Breast epithelium (tissue), 4 donors: ENCODE measurements around the gene REEP6. TPM values are rescaled to one million over a fixed set of nuclear protein-coding genes. Genes with fewer than 3 reads are reported as not detected.
"Not testable (repeated sequence)": the region's sequence is repeated elsewhere in the genome, so short reads cannot be mapped to it uniquely, and the experiment has no call there.

Experiments
- DNase-seq, 2 donors: peaks; one replicate each; pipeline ENCODE4 v3.0.0-alpha.2; 2019; ENCODE audit warnings: low spot score in 2 of 2
- H3K27ac ChIP-seq, 2 donors: fragments of 200-600 bp; sonication (generic) in 1 of 2; one replicate each; pipeline ENCODE4 v1.5.1; 2016 to 2019; ENCODE audit warnings: mild to moderate bottlenecking in 1 of 2
- H3K27me3 ChIP-seq, 2 donors: fragments of 200-600 bp; sonication (generic) in 1 of 2; one replicate each; pipeline versions ENCODE4 v1.5.1 to v1.6.0; 2017 to 2019; ENCODE audit warnings: control low read depth in 1 of 2, mild to moderate bottlenecking in 1 of 2
- H3K36me3 ChIP-seq: fragments of 200-600 bp; one replicate; pipeline ENCODE4 v1.5.1; 2019
- H3K4me1 ChIP-seq, 2 donors: fragments of 200-600 bp; sonication (generic); one replicate each; pipeline ENCODE4 v1.5.1; 2016 to 2019; ENCODE audit warnings: control low read depth in 1 of 2
- H3K4me3 ChIP-seq, 3 donors: fragments of 200-600 bp; sonication (generic); 1 replicate in 2 of 3; 2 replicates in 1 of 3; pipeline ENCODE4 v1.5.1; 2016 to 2019; ENCODE audit warnings: mild to moderate bottlenecking in 3 of 3, moderate library complexity in 2 of 3
- H3K9me3 ChIP-seq, 2 donors: fragments of 200-600 bp; sonication (generic) in 1 of 2; one replicate each; pipeline ENCODE4 v1.5.1; 2016 to 2019; ENCODE audit warnings: control low read depth in 1 of 2
- CTCF ChIP-seq, 3 donors: fragments of 450-650 bp; IDR thresholded peaks; one replicate each; pipeline ENCODE4 v1.5.1; 2016 to 2017; ENCODE audit warnings: antibody characterized with exemption in 3 of 3, mild to moderate bottlenecking in 3 of 3, moderate library complexity in 3 of 3
- POLR2A ChIP-seq: fragments of 450-650 bp; IDR thresholded peaks from one replicate; pipeline ENCODE4 v1.6.1; 2016; ENCODE audit warnings: antibody characterized with exemption, mild to moderate bottlenecking, moderate library complexity
- POLR2AphosphoS5 ChIP-seq, 3 donors: sonication (generic); formaldehyde crosslinking; IDR thresholded peaks; one replicate each; pipeline ENCODE4 v1.6.1; 2017; ENCODE audit warnings: antibody characterized with exemption in 3 of 3
- intact Hi-C: fragments of 100-400 bp; cut with DNase I; formaldehyde crosslinking; loops from one replicate; pipeline ENCODE4 v1.15.1; 2023; ENCODE audit warnings: low total_unique reads
- total RNA-seq, 3 donors: library from RNA; depleted of rRNA; stranded (reverse); fragments of >200 nt; gene quantifications; one replicate each; pipeline ENCODE4 v1.1.0, GENCODE V29; 2016

REEP6 gene
- total RNA-seq, 3 donors from 2014 or later, result 4.3 to 17.4 (median 11.0) TPM

GRCh38 chr19:1533510-1534150, 42.6 kb downstream of the REEP6 start:
- Histone ChIP-seq H3K4me3 (no peak overlapping the region), H3K27me3 (peaks cover 0 to 7% of the 10 kb centered on the region in 2 donors)

DNA sequence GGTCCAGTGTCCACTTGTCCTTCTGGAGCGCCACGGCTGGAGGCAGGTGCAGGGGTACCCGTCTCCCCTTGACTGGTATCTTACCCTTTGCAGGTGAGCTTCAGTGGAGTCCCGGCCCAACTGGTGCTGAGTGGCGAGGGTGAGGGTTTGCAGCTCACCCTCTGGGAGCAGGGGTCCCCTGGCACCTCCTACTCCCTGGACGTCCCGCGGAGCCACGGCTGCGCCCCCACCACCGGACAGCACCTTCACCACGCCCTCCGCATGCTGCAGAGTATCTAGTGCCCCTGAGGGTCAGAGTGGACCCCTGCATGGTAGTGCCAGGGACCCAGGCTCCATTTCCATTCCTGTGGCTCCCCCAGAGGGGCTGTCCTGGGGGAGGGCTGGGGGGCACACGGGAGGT, 44.0 kb downstream of the REEP6 start:
- Histone ChIP-seq H3K36me3 (no peaks in the 10 kb centered on the region), H3K27ac (no peak overlapping the region), H3K27me3 (no peaks in the 10 kb centered on the region), H3K4me3 (no peak overlapping the region), H3K4me1 (no peaks in the 10 kb centered on the region), H3K9me3 (no peaks in the 10 kb centered on the region)
- TF ChIP-seq POLR2A, result no peak
- no peak for TF ChIP-seq POLR2AphosphoS5 (IDR thresholded peaks at IDR 0.05)
- TF ChIP-seq CTCF (IDR thresholded peaks at IDR 0.05), result no peak
- no peak for DNase-seq
- intact Hi-C loops, result loop anchor here (1.0 kb wide), 1 partner anchor 45 kb away; no protein-coding TSS in a partner anchor

More at GRCh38 chr19:1533510-1534150, 42.6 kb downstream of the REEP6 start:
- no peaks in the 10 kb centered on the region for H3K4me1 ChIP-seq
- no peaks in the 10 kb centered on the region for H3K36me3 ChIP-seq
- DNase-seq, result no peak
- no peak overlapping the region for H3K27ac ChIP-seq
- TF ChIP-seq POLR2AphosphoS5 (IDR thresholded peaks at IDR 0.05) (no peak), POLR2A (no peak), CTCF (IDR thresholded peaks at IDR 0.05) (no peak)
- intact Hi-C loops, result no loop called here
- H3K9me3 ChIP-seq, result no peaks in the 10 kb centered on the region

DNA sequence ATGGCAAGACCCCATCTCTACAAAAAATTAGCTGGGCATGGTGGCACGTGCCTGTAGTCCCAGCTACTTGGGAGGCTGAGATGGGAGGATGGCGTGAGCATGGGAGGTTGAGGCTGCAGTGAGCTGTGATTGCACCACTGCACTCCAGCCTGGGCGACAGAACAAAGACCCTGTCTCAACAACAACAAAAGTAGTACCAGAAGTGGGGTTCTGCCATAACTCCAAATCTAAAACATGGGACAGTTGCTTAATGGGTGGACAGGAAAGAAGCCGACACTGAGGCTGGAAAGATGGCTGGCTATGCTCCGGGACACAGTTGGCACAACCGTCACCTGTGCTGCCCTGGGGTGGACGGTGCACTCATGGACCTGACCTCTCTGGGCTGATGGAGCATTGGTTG, 44.7 kb downstream of the REEP6 start:
- not testable (repeated sequence) for H3K36me3 ChIP-seq, H3K4me3 ChIP-seq, H3K4me1 ChIP-seq, H3K27ac ChIP-seq, H3K27me3 ChIP-seq, H3K9me3 ChIP-seq, DNase-seq
- intact Hi-C loops, result loop anchor here (1.0 kb wide), 1 partner anchor 45 kb away; no protein-coding TSS in a partner anchor

DNA sequence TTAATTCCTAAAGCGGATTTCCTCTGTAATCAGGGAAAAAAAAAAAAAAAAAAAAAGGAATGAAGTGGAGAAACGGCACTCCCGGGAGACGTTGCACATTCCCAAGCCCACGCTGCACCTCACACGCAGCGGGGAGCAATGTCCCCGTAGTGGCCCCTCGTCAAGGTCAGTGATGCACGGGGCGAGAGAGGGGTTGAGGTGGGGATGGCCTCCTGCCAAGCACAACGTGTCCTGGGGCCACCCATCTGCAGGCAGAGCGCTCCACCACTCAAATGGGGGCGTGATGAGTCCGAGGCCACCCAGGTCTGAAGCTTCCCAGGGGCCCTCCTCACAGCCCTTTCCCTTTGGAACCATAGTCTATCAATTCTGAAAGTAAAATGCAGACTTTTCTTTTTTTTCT, 48.0 kb downstream of the REEP6 start:
- Histone ChIP-seq H3K36me3 (no peaks in the 10 kb centered on the region), H3K4me3 (no peak overlapping the region), H3K27me3 (no peaks in the 10 kb centered on the region), H3K4me1 (no peaks in the 10 kb centered on the region), H3K9me3 (no peaks in the 10 kb centered on the region), H3K27ac (no peak overlapping the region)
- DNase-seq, result no peak
- no peak for TF ChIP-seq POLR2A
- no peak for TF ChIP-seq CTCF (IDR thresholded peaks at IDR 0.05)
- no peak for TF ChIP-seq POLR2AphosphoS5 (IDR thresholded peaks at IDR 0.05)
- intact Hi-C loops, result no loop called here

- intact Hi-C loops, result loop anchor here (10.0 kb wide), 1 partner anchor 135 kb away; no protein-coding TSS in a partner anchor
Measured at GRCh38 chr19:1539749-1540148, 48.8 kb downstream of the REEP6 start.

GRCh38 chr19:1540365-1540925, 49.5 kb downstream of the REEP6 start:
- TF ChIP-seq POLR2A (no peak), POLR2AphosphoS5 (IDR thresholded peaks at IDR 0.05) (no peak), CTCF (IDR thresholded peaks at IDR 0.05) (no peak)
- H3K27me3 ChIP-seq, result no peaks in the 10 kb centered on the region

More at GRCh38 chr19:1539749-1540148, 48.8 kb downstream of the REEP6 start:
- H3K27ac ChIP-seq, H3K36me3 ChIP-seq, H3K4me1 ChIP-seq, H3K27me3 ChIP-seq, DNase-seq, H3K4me3 ChIP-seq, H3K9me3 ChIP-seq: not testable (repeated sequence)

More at GRCh38 chr19:1540365-1540925, 49.5 kb downstream of the REEP6 start:
- Histone ChIP-seq H3K4me3 (peak overlapping the region in 1 of 3 donors; percentile 8), H3K9me3 (no peaks in the 10 kb centered on the region), H3K36me3 (no peaks in the 10 kb centered on the region), H3K4me1 (no peaks in the 10 kb centered on the region), H3K27ac (peak overlapping the region in 1 of 2 donors; percentile 48)
- DNase-seq, result no peak
- intact Hi-C loops, result loop anchor here (10.0 kb wide), 1 partner anchor 134 kb away; no protein-coding TSS in a partner anchor
